PC-9 (cell line): Measurements from ENCODE around the gene KRTAP10-1. TPM values are rescaled to one million over a fixed set of nuclear protein-coding genes. Genes with fewer than 3 reads are reported as not detected.

Experiments
- BruUV-seq: library from RNA; stranded (reverse); fragments of 400-500 nt; replicated peaks from 2 replicates; lab custom pipeline; 2021; lab: Mats Ljungman, UMichigan
- CTCF ChIA-PET: fragments of 300-600 bp; sonication (Branson Sonifier 250); formaldehyde crosslinking; loops from one replicate; lab custom pipeline; 2022; ENCODE audit warnings: antibody characterized with exemption; lab: Charles Lee
- POLR2A ChIA-PET: fragments of 300-600 bp; sonication (Branson Sonifier 250); formaldehyde crosslinking; loops from one replicate; lab custom pipeline; 2022; ENCODE audit warnings: antibody characterized with exemption; ENCODE audit not compliant: unreplicated experiment; lab: Charles Lee
- DNase-seq, 2 experiments: peaks; one replicate each; pipeline versions ENCODE4 v3.0.0 to v3.0.0-alpha.2; 2015 to 2022; ENCODE audit warnings: mixed read lengths in 1 of 2
- H2AFZ ChIP-seq: fragments of 200-600 bp; sonication (generic); 2 replicates; pipeline ENCODE4 v1.8.1; 2017; ENCODE audit warnings: antibody characterized with exemption
- H3F3A ChIP-seq: fragments of 200-600 bp; sonication (generic); 2 replicates; pipeline ENCODE4 v1.8.1; 2017; ENCODE audit warnings: antibody characterized with exemption, mild to moderate bottlenecking, low read depth; ENCODE audit not compliant: insufficient read depth
- H3K27ac ChIP-seq: fragments of 200-600 bp; sonication (generic); 2 replicates; pipeline ENCODE4 v1.6.1; 2016; ENCODE audit warnings: mixed run types
- H3K27me3 ChIP-seq: fragments of 200-600 bp; sonication (generic); 2 replicates; pipeline ENCODE4 v1.6.1; 2016; ENCODE audit warnings: low read depth, mixed run types; ENCODE audit not compliant: insufficient read depth
- H3K36me3 ChIP-seq: fragments of 200-600 bp; sonication (generic); 2 replicates; pipeline ENCODE4 v1.6.1; 2016; ENCODE audit warnings: low read depth, mixed run types
- H3K4me1 ChIP-seq: fragments of 200-600 bp; sonication (generic); replicated peaks from 2 replicates; pipeline ENCODE4 v1.6.1; 2016; ENCODE audit warnings: mixed run types; ENCODE audit not compliant: insufficient read depth
- H3K4me2 ChIP-seq: fragments of 200-600 bp; sonication (generic); 2 replicates; pipeline ENCODE4 v1.6.1; 2017; ENCODE audit warnings: mixed run types
- H3K4me3 ChIP-seq: fragments of 200-600 bp; sonication (generic); 2 replicates; pipeline ENCODE4 v1.6.1; 2016; ENCODE audit warnings: mixed run types
- H3K79me2 ChIP-seq: fragments of 200-600 bp; sonication (generic); 2 replicates; pipeline ENCODE4 v1.6.1; 2017; ENCODE audit warnings: low read depth, mixed run types
- H3K9me2 ChIP-seq: fragments of 200-600 bp; sonication (generic); 2 replicates; pipeline ENCODE4 v1.8.1; 2017; ENCODE audit warnings: mild to moderate bottlenecking; ENCODE audit not compliant: insufficient read depth
- H3K9me3 ChIP-seq: fragments of 200-600 bp; sonication (generic); 2 replicates; pipeline ENCODE4 v1.8.1; 2016; ENCODE audit warnings: low read depth; ENCODE audit not compliant: insufficient read depth
- H4K20me1 ChIP-seq: fragments of 200-600 bp; sonication (generic); 2 replicates; pipeline ENCODE4 v1.8.1; 2017; ENCODE audit not compliant: insufficient read depth
- CTCF ChIP-seq: fragments of 200-600 bp; sonication (generic); conservative IDR thresholded peaks from 2 replicates; pipeline ENCODE4 v1.6.1; 2017; ENCODE audit warnings: mixed run types, antibody characterized with exemption, mild to moderate bottlenecking, moderate library complexity
- EZH2 ChIP-seq: fragments of 200-600 bp; sonication (generic); IDR thresholded peaks from 2 replicates; pipeline ENCODE4 v1.8.0; 2017; ENCODE audit warnings: antibody characterized with exemption, low read depth
- intact Hi-C: fragments of 100-400 bp; cut with micrococcal nuclease; formaldehyde crosslinking; loops from one replicate; pipeline ENCODE4 v1.10.0; 2022; ENCODE audit not compliant: unreplicated experiment
- total RNA-seq: library from RNA; stranded (reverse); gene quantifications from 2 replicates; pipeline ENCODE4 v1.2.3, GENCODE V29; 2021

Gene KRTAP10-1
- total RNA-seq, 1 experiment from 2014 or later, result not detected

DNA sequence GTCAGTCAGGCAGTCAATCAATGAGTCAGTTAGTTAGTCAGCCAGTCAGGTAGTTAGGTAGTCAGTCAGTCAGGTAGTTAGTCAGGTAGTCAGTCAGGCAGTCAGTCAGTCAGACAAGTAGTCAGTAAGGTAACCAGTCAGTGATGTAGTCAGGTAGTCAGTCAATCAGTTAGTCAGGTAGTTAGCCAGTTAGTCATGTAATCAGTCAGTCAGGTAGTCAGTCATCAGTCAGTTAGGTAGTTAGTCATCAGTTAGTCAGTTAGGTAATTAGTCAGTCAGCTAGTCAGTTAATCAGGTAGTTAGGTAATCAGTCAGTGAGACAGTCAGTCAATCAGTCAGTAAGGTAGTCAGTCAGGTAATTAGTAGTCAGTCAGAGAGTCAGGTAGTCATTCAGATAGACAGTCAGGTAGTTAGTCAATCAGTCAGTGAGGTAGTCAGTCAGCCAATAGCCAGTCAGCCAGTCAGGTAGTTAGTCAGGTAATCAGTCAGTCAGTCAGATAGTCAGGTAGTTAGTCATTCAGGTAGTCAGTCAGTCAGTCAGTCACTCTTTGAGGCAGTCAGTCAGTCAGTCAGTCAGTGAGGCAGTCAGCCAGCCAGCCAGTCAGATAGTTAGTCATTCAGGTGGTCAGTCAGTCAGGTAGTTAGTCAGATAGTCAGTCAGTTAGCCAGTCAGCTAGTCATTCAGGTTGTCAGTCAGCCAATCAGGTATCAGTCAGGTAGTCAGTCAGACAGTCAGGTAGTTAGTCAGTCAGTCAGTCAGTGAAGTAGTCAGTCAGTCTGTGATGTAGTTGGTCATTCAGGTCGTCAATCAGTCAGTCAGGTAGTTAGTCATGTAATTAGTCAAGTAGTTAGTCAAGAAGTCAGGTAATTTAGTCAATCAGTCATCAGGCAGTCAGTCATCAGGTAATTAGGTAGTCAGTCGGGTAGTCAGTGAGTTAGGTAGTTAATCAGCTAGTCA is 15.3 kb downstream of the KRTAP10-1 start:
- no peaks in the 10 kb centered on the region for H3K9me3 ChIP-seq
- H3K9me2 ChIP-seq, result no peaks in the 10 kb centered on the region
- H3K27ac ChIP-seq, result no peak overlapping the region
- no peaks in the 10 kb centered on the region for H3K79me2 ChIP-seq
- H4K20me1 ChIP-seq, result no peaks in the 10 kb centered on the region
- peaks cover 55% of the 10 kb centered on the region for H3K27me3 ChIP-seq
- no peak overlapping the region for H3K4me3 ChIP-seq
- ChIA-PET CTCF (no interaction called here), POLR2A (no interaction called here)
- H3F3A ChIP-seq, result peaks cover 3% of the 10 kb centered on the region; the same call in 1 of the 2 replicates
- H2AFZ ChIP-seq, result no peak overlapping the region
- no peak for TF ChIP-seq CTCF
- TF ChIP-seq EZH2, result no peak
- no peak for DNase-seq
- intact Hi-C loops, result no loop called here
- no peaks in the 10 kb centered on the region for H3K36me3 ChIP-seq
- no peaks in the 10 kb centered on the region for H3K4me1 ChIP-seq
- BruUV-seq, result no TSS peak
- no peak overlapping the region for H3K4me2 ChIP-seq

DNA sequence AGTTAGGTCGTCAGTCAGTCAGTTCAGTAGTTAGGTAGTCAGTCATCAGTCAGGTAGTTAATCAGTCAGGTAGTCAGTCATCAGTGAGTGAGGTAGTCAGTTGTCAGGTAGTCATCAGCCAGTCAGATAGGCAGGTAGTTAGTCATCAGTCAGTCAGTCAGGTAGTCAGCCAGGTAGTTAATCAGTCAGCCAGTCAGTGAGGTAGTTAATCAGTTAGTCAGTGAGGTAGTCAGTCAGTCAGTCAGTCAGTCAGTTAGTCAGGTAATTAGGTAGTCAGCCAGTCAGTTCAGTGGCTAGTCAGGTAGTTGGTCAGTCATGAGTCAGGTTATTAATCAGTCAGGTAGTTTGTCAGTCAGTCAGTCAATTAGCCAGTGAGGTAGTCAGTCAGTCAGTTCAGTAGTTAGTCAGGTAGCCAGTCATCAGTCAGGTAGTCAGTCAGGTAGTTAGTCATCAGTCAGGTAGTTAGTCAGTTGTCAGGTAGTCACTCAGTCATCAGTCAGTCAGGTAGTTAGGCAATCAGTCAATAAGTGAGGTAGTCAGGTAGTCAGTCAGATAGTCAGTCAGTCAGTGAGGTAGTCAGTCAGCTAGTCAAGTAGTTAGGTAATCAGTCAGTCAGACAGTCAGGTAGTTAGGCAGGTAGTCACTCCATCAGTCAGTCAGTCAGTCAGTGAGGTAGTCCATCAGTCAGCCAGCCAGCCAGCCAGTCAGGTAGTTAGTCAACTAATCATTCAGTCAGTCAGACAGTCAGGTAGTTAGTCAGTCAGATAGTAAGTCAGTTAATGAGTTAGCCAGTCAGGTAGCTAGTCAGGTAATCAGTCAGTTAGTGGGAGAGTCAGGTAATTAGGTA is 16.2 kb downstream of the KRTAP10-1 start:
- TF ChIP-seq CTCF, result no peak
- no peak for TF ChIP-seq EZH2
- no peaks in the 10 kb centered on the region for H3K79me2 ChIP-seq
- H3K4me3 ChIP-seq, result no peak overlapping the region
- H2AFZ ChIP-seq, result no peak overlapping the region
- no TSS peak for BruUV-seq
- no peak for DNase-seq
- intact Hi-C loops, result no loop called here
- H3K27ac ChIP-seq, result no peak overlapping the region
- H3F3A ChIP-seq, result peaks cover 3% of the 10 kb centered on the region; the same call in 1 of the 2 replicates
- no peaks in the 10 kb centered on the region for H3K4me1 ChIP-seq
- POLR2A ChIA-PET, result no interaction called here
- H3K27me3 ChIP-seq, result peaks cover 56% of the 10 kb centered on the region
- no peaks in the 10 kb centered on the region for H3K36me3 ChIP-seq
- H4K20me1 ChIP-seq, result no peaks in the 10 kb centered on the region
- CTCF ChIA-PET, result no interaction called here
- no peaks in the 10 kb centered on the region for H3K9me3 ChIP-seq
- H3K4me2 ChIP-seq, result no peak overlapping the region
- H3K9me2 ChIP-seq, result no peaks in the 10 kb centered on the region

DNA sequence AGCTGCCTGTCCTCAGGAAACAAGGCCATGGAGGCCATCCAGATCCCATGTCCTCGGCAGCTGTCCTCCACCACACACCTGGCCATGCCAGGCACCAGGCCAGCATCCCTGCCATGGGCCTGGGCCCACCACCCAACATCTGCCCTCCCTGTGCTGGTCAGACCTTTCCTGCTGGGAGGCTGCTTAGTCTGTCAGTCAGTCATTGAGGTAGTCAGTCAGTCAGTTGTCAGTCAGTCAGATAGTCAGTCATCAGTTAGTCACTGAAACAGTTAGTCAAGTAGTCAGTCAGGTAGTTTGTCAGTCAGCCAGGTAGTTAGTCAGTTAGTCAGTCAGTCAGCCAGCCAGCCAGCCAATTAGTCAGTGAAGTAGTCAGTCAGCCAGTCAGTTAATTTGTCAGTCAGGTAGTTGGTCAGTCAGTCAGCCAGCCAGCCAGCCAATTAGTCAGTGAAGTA is 17.2 kb downstream of the KRTAP10-1 start:
- intact Hi-C loops, result no loop called here
- TF ChIP-seq CTCF (no peak), EZH2 (no peak)
- H3K4me3 ChIP-seq, result no peak overlapping the region
- no peaks in the 10 kb centered on the region for H3K36me3 ChIP-seq
- H3K27ac ChIP-seq, result no peak overlapping the region
- POLR2A ChIA-PET, result no interaction called here
- H3K4me1 ChIP-seq, result no peaks in the 10 kb centered on the region
- no peaks in the 10 kb centered on the region for H3K9me2 ChIP-seq
- no peak overlapping the region for H3K4me2 ChIP-seq
- no TSS peak for BruUV-seq
- H3K9me3 ChIP-seq, result no peaks in the 10 kb centered on the region
- H2AFZ ChIP-seq, result no peak overlapping the region
- H3F3A ChIP-seq, result peaks cover 3% of the 10 kb centered on the region; the same call in 1 of the 2 replicates
- no peak for DNase-seq
- H3K79me2 ChIP-seq, result no peaks in the 10 kb centered on the region
- CTCF ChIA-PET, result no interaction called here
- peaks cover 57% of the 10 kb centered on the region for H3K27me3 ChIP-seq
- H4K20me1 ChIP-seq, result no peaks in the 10 kb centered on the region
